RWPE2 (cell line): ENCODE data around the gene ANKRD12.

Experiments used
- ATAC-seq: fragments of 200-7000 bp; cut with Tn5 transposase; 3 replicates; pipeline ENCODE4 v1.9.1; 2021; ENCODE audit warnings: low read depth
- DNase-seq: peaks from one replicate; pipeline ENCODE4 v3.0.0-alpha.2; 2020; ENCODE audit warnings: low spot score
- H3K27ac ChIP-seq: fragments of 450-650 bp; 2 replicates; pipeline ENCODE4 v1.5.1; 2017; ENCODE audit warnings: mild to moderate bottlenecking; ENCODE audit not compliant: poor library complexity, severe bottlenecking
- H3K27me3 ChIP-seq: fragments of 250-450 bp; sonication (Bioruptor Pico); 2 replicates; pipeline ENCODE4 v1.5.1; 2021; ENCODE audit warnings: mild to moderate bottlenecking, moderate library complexity; ENCODE audit not compliant: insufficient read depth, poor library complexity, severe bottlenecking
- H3K36me3 ChIP-seq: fragments of 250-450 bp; sonication (Bioruptor Pico); 2 replicates; pipeline ENCODE4 v1.5.1; 2020; ENCODE audit warnings: low read depth, mild to moderate bottlenecking, moderate library complexity
- H3K4me1 ChIP-seq: fragments of 250-450 bp; sonication (Bioruptor Pico); 2 replicates; pipeline ENCODE4 v1.5.1; 2021; ENCODE audit warnings: mild to moderate bottlenecking, moderate library complexity; ENCODE audit not compliant: insufficient read depth, poor library complexity, severe bottlenecking
- H3K4me3 ChIP-seq: fragments of 250-450 bp; sonication (Bioruptor Pico); 2 replicates; pipeline ENCODE4 v1.5.1; 2021; ENCODE audit warnings: mild to moderate bottlenecking, moderate library complexity; ENCODE audit not compliant: severe bottlenecking
- H3K9me3 ChIP-seq: fragments of 250-450 bp; sonication (Bioruptor Pico); 2 replicates; pipeline ENCODE4 v1.5.1; 2021; ENCODE audit warnings: mild to moderate bottlenecking, moderate library complexity; ENCODE audit not compliant: severe bottlenecking
- TF ChIP-seq, protein P1 (sequence below): fragments of 450-650 bp; IDR thresholded peaks from one replicate; pipeline ENCODE4 v1.5.1; 2017; ENCODE audit warnings: mild to moderate bottlenecking, moderate library complexity; ENCODE audit not compliant: poor library complexity, severe bottlenecking

Gene ANKRD12

GRCh38 chr18:9287036-9287435 is 150.5 kb downstream of the ANKRD12 start:
- TF ChIP-seq, protein P1, sequence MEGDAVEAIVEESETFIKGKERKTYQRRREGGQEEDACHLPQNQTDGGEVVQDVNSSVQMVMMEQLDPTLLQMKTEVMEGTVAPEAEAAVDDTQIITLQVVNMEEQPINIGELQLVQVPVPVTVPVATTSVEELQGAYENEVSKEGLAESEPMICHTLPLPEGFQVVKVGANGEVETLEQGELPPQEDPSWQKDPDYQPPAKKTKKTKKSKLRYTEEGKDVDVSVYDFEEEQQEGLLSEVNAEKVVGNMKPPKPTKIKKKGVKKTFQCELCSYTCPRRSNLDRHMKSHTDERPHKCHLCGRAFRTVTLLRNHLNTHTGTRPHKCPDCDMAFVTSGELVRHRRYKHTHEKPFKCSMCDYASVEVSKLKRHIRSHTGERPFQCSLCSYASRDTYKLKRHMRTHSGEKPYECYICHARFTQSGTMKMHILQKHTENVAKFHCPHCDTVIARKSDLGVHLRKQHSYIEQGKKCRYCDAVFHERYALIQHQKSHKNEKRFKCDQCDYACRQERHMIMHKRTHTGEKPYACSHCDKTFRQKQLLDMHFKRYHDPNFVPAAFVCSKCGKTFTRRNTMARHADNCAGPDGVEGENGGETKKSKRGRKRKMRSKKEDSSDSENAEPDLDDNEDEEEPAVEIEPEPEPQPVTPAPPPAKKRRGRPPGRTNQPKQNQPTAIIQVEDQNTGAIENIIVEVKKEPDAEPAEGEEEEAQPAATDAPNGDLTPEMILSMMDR: no peak
- Histone ChIP-seq H3K4me3 (no peak overlapping the region), H3K27ac (no peak overlapping the region), H3K27me3 (no peaks in the 10 kb centered on the region), H3K4me1 (peaks cover 7% of the 10 kb centered on the region), H3K36me3 (no peaks in the 10 kb centered on the region), H3K9me3 (no peaks in the 10 kb centered on the region)
- ATAC-seq (0 out of 3 replicates have a peak, but pooled peaks have one; percentile 21), DNase-seq (no peak)

- TF ChIP-seq, protein P1: no peak
- no peaks in the 10 kb centered on the region for H3K36me3 ChIP-seq
- DNase-seq: no peak
- no peak for ATAC-seq
- no peak overlapping the region for H3K27ac ChIP-seq
- H3K27me3 ChIP-seq: no peaks in the 10 kb centered on the region
- H3K9me3 ChIP-seq: peaks cover 5% of the 10 kb centered on the region
- no peak overlapping the region for H3K4me3 ChIP-seq
- peaks cover 7% of the 10 kb centered on the region for H3K4me1 ChIP-seq
These were observed 153.1 kb downstream of the ANKRD12 start for GRCh38 chr18:9289698-9290097.

DNA sequence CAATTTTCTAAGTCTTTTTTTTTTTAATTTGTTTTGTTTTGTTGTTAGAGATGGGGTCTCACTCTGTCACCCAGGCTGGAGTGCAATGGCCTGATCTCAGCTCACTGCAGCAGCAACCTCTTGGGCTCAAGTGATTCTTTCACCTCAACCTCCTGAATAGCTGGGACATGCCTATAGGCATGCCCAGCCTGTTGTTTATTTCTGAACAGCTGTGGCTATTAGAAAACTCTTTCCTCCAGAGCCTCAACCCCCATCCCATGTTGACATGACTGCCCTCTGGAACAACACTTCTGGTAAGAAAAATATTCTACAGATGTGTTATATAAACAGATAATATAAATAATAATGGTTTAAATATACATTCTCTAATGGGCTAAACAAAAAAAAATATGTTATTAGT is 153.6 kb downstream of the ANKRD12 start:
- TF ChIP-seq, protein P1: no peak
- Histone ChIP-seq H3K27me3 (no peaks in the 10 kb centered on the region), H3K27ac (no peak overlapping the region), H3K4me3 (no peak overlapping the region), H3K4me1 (peaks cover 7% of the 10 kb centered on the region), H3K36me3 (no peaks in the 10 kb centered on the region), H3K9me3 (peaks cover 5% of the 10 kb centered on the region)
- ATAC-seq (no peak), DNase-seq (no peak)

- no peak for ATAC-seq
- no peak overlapping the region for H3K27ac ChIP-seq
- peaks cover 2% of the 10 kb centered on the region for H3K4me1 ChIP-seq
- no peak for DNase-seq
- TF ChIP-seq, protein P1: no peak
- H3K36me3 ChIP-seq: no peaks in the 10 kb centered on the region
- H3K4me3 ChIP-seq: no peak overlapping the region
- H3K27me3 ChIP-seq: no peaks in the 10 kb centered on the region
- peaks cover 5% of the 10 kb centered on the region for H3K9me3 ChIP-seq
These were observed 155.5 kb downstream of the ANKRD12 start for GRCh38 chr18:9292047-9292446.

DNA sequence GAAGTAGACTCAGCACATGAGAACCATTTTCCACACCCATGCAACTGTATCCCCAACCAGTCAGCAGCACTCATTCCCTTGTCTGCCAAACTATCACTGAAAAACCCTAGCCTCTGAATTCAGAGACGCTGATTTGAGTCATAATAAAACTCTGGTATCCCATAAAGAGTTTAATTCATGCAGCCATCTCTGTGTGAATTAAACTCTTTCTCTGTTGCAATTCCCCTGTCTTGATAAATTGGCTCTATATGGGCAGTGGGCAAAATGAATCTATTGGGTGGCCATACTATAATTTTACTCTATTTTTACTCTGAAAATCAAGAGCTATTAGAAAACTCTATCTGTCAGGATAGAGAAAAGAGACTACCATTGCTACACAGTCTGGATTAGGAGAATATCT is 157.4 kb downstream of the ANKRD12 start:
- Histone ChIP-seq H3K4me1 (no peaks in the 10 kb centered on the region), H3K9me3 (peaks cover 5% of the 10 kb centered on the region), H3K27me3 (no peaks in the 10 kb centered on the region), H3K27ac (no peak overlapping the region), H3K36me3 (no peaks in the 10 kb centered on the region), H3K4me3 (no peak overlapping the region)
- DNase-seq (no peak), ATAC-seq (no peak)
- TF ChIP-seq, protein P1: no peak
